BJ (cell line): ENCODE data around the gene CNGA1. TPM values are rescaled to one million over a fixed set of nuclear protein-coding genes. Genes with fewer than 3 reads are reported as not detected.
"Not testable (repeated sequence)": the region's sequence is repeated elsewhere in the genome, so short reads cannot be mapped to it uniquely, and the experiment has no call there.

Experiments
- CTCF ChIA-PET: fragments of 350-600 bp; formaldehyde crosslinking; extraction: SDS; loops from one replicate; lab custom pipeline; 2021; ENCODE audit warnings: antibody characterized with exemption, inconsistent platforms; lab: Yijun Ruan, JAX
- POLR2A ChIA-PET: fragments of 300-600 bp; sonication (Branson Sonifier 250); formaldehyde crosslinking; extraction: SDS; loops from one replicate; lab custom pipeline; 2021; ENCODE audit warnings: antibody characterized with exemption; lab: Charles Lee
- DNase-seq: peaks from one replicate; pipeline ENCODE4 v3.0.0-alpha.2; 2011; ENCODE audit warnings: low read depth
- H3K27me3 ChIP-seq: 2 replicates; pipeline ENCODE4 v1.6.0; 2011; ENCODE audit warnings: low read length; ENCODE audit not compliant: control insufficient read depth, insufficient read depth
- H3K36me3 ChIP-seq: 2 replicates; pipeline ENCODE4 v1.5.1; 2011; ENCODE audit warnings: low read length; ENCODE audit not compliant: control insufficient read depth, insufficient read depth
- H3K4me3 ChIP-seq: 2 replicates; pipeline ENCODE4 v1.5.1; 2011; ENCODE audit warnings: low read depth, mild to moderate bottlenecking, control low read depth, low read length
- CTCF ChIP-seq: IDR thresholded peaks from 2 replicates; pipeline ENCODE4 v1.5.1; 2011; ENCODE audit warnings: low read depth, mild to moderate bottlenecking, control low read depth, inconsistent platforms, low read length, moderate library complexity; ENCODE audit not compliant: insufficient read depth
- polyA plus RNA-seq: library from polyadenylated mRNA; depleted of rRNA; stranded (reverse); fragments of >200 nt; gene quantifications from 2 replicates; pipeline ENCODE4 v1.2.3, GENCODE V29; 2011

Gene CNGA1
- polyA plus RNA-seq, 1 experiment, result not detected

- CTCF ChIA-PET, result interaction anchor here (1.4 to 1.5 kb wide), 2 partner anchors 151 to 268 kb away, joined by 3 to 5 read pairs; no protein-coding TSS in a partner anchor
- POLR2A ChIA-PET, result no interaction called here
- DNase-seq, result no peak
- no peak overlapping the region for H3K4me3 ChIP-seq
- no peak for TF ChIP-seq CTCF
- H3K36me3 ChIP-seq, result no peaks in the 10 kb centered on the region
- H3K27me3 ChIP-seq, result peaks cover 4% of the 10 kb centered on the region; the same call in 1 of the 2 replicates
These were observed 80.1 kb downstream of the CNGA1 start for GRCh38 chr4:47936336-47936735.

GRCh38 chr4:47933840-47934239, 82.6 kb downstream of the CNGA1 start:
- CTCF ChIA-PET, result interaction anchor here (0.6 to 4.0 kb wide), 26 partner anchors 8 to 492 kb away, joined by 3 to 37 read pairs (median 4); no protein-coding TSS in a partner anchor
- Histone ChIP-seq H3K27me3 (no peaks in the 10 kb centered on the region), H3K4me3 (no peak overlapping the region), H3K36me3 (no peaks in the 10 kb centered on the region)
- POLR2A ChIA-PET, result no interaction called here
- peak; percentile 59 for TF ChIP-seq CTCF
- DNase-seq, result no peak

- ChIA-PET CTCF (interaction anchor here (0.6 to 4.0 kb wide), 10 partner anchors 9 to 266 kb away, joined by 3 to 37 read pairs (median 3); no protein-coding TSS in a partner anchor), POLR2A (no interaction called here)
- no peaks in the 10 kb centered on the region for H3K36me3 ChIP-seq
- DNase-seq, result no peak
- H3K27me3 ChIP-seq, result no peaks in the 10 kb centered on the region; the same call in 1 of the 2 replicates
- H3K4me3 ChIP-seq, result no peak overlapping the region
- no peak for TF ChIP-seq CTCF
These were observed 85.3 kb downstream of the CNGA1 start for GRCh38 chr4:47930971-47931804.

GRCh38 chr4:47929682-47930201, 86.7 kb downstream of the CNGA1 start:
- no peak for TF ChIP-seq CTCF
- DNase-seq, result no peak
- Histone ChIP-seq H3K27me3 (no peaks in the 10 kb centered on the region; the same call in none of the 2 replicates), H3K4me3 (no peak overlapping the region), H3K36me3 (no peaks in the 10 kb centered on the region)
- ChIA-PET POLR2A (no interaction called here), CTCF (interaction anchor here (1.0 kb wide), 1 partner anchor 14 kb away, joined by 3 read pairs; no protein-coding TSS in a partner anchor)

GRCh38 chr4:47926667-47927258, 89.7 kb downstream of the CNGA1 start:
- CTCF ChIA-PET, result interaction anchor here (0.5 to 1.1 kb wide), 2 partner anchors 198 to 294 kb away, joined by 3 to 5 read pairs; no protein-coding TSS in a partner anchor
- Histone ChIP-seq H3K36me3 (no peaks in the 10 kb centered on the region), H3K27me3 (no peaks in the 10 kb centered on the region; the same call in none of the 2 replicates), H3K4me3 (no peak overlapping the region)
- peak; percentile 76 for TF ChIP-seq CTCF
- DNase-seq, result no peak
- POLR2A ChIA-PET, result no interaction called here

- CTCF ChIA-PET, result interaction anchor here (1.0 kb wide), 1 partner anchor 254 kb away, joined by 4 read pairs; no protein-coding TSS in a partner anchor
- DNase-seq, H3K27me3 ChIP-seq, H3K36me3 ChIP-seq, H3K4me3 ChIP-seq, POLR2A ChIA-PET: not testable (repeated sequence)
These were observed 93.2 kb downstream of the CNGA1 start for GRCh38 chr4:47923261-47923608.

- H3K36me3 ChIP-seq, POLR2A ChIA-PET, DNase-seq, H3K4me3 ChIP-seq, H3K27me3 ChIP-seq: not testable (repeated sequence)
- CTCF ChIA-PET, result interaction anchor here (0.6 to 1.0 kb wide), 2 partner anchors 207 to 254 kb away, joined by 3 to 4 read pairs; no protein-coding TSS in a partner anchor
These were observed 93.8 kb downstream of the CNGA1 start for GRCh38 chr4:47922436-47923260.
